Vagina (tissue), 2 donors: Measurements from ENCODE around the gene CCDC148.

Experiments
- CTCF ChIP-seq, 3 experiments: fragments of 450-650 bp in 2 of 3; fragments of 200-600 bp in 1 of 3; sonication (generic) in 1 of 3; IDR thresholded peaks; one replicate each; pipeline ENCODE4 v1.5.1; 2017 to 2019; ENCODE audit warnings: antibody characterized with exemption in 3 of 3, mild to moderate bottlenecking in 2 of 3, moderate library complexity in 2 of 3
- POLR2A ChIP-seq, 2 donors: fragments of 450-650 bp; IDR thresholded peaks; one replicate each; pipeline ENCODE4 v1.6.1; 2017; ENCODE audit warnings: antibody characterized with exemption in 2 of 2, mild to moderate bottlenecking in 2 of 2, moderate library complexity in 2 of 2

GRCh38 chr2:158187908-158188307 is 268.6 kb downstream of the CCDC148 start:
- TF ChIP-seq CTCF (IDR thresholded peaks at IDR 0.05): no peak
- TF ChIP-seq POLR2A (IDR thresholded peaks at IDR 0.05): no peak
